Gastrocnemius medialis (tissue), 4 donors: ENCODE results near the gene CWH43. TPM values are rescaled to one million over a fixed set of nuclear protein-coding genes. Genes with fewer than 3 reads are reported as not detected.

ENCODE experiments used
- ATAC-seq, 2 donors: fragments of 150-250 bp; one replicate each; pipeline ENCODE4 v1.9.1; 2016
- DNase-seq, 2 donors: peaks; one replicate each; pipeline ENCODE4 v3.0.0-alpha.2; 2019
- H3K27ac ChIP-seq, 4 donors: fragments of 200-600 bp; sonication (generic); 1 replicate in 1 of 4; 2 replicates in 3 of 4; pipeline ENCODE4 v1.5.1; 2016 to 2018; ENCODE audit warnings: mild to moderate bottlenecking in 2 of 4, moderate library complexity in 1 of 4
- H3K27me3 ChIP-seq, 3 donors: fragments of 200-600 bp; sonication (generic) in 2 of 3; 1 replicate in 1 of 3; 2 replicates in 2 of 3; pipeline versions ENCODE4 v1.5.1 to v1.6.0; 2016 to 2019; ENCODE audit warnings: mild to moderate bottlenecking in 1 of 3, moderate library complexity in 1 of 3
- H3K36me3 ChIP-seq, 2 donors: fragments of 200-600 bp; sonication (generic) in 1 of 2; one replicate each; pipeline ENCODE4 v1.5.1; 2017 to 2018
- H3K4me1 ChIP-seq, 2 donors: fragments of 200-600 bp; sonication (generic) in 1 of 2; one replicate each; pipeline ENCODE4 v1.5.1; 2016 to 2017; ENCODE audit warnings: mild to moderate bottlenecking in 2 of 2
- H3K4me3 ChIP-seq, 4 donors: fragments of 200-600 bp; sonication (generic) in 3 of 4; 1 replicate in 1 of 4; 2 replicates in 3 of 4; pipeline ENCODE4 v1.5.1; 2016 to 2019; ENCODE audit warnings: mild to moderate bottlenecking in 2 of 4
- H3K9me3 ChIP-seq, 3 donors: fragments of 200-600 bp; sonication (generic) in 2 of 3; 1 replicate in 1 of 3; 2 replicates in 2 of 3; pipeline ENCODE4 v1.5.1; 2016 to 2019
- CTCF ChIP-seq, 5 experiments: fragments of 450-650 bp in 3 of 5; fragments of 200-600 bp in 2 of 5; sonication (generic) in 2 of 5; IDR thresholded peaks in 4 of 5; conservative IDR thresholded peaks in 1 of 5; 1 replicate in 4 of 5; 2 replicates in 1 of 5; pipeline ENCODE4 v1.5.1; 2016 to 2019; ENCODE audit warnings: antibody characterized with exemption in 5 of 5, mild to moderate bottlenecking in 3 of 5, moderate library complexity in 3 of 5
- POLR2A ChIP-seq, 2 donors: fragments of 450-650 bp; IDR thresholded peaks; one replicate each; pipeline ENCODE4 v1.6.1; 2017; ENCODE audit warnings: antibody characterized with exemption in 2 of 2, mild to moderate bottlenecking in 2 of 2, moderate library complexity in 2 of 2
- in situ Hi-C, 4 donors: fragments of 200-750 bp; cut with MboI; loops; one replicate each; pipeline versions ENCODE4 v1.15.0 to v1.8.0; 2017; ENCODE audit warnings: low sequenced_read_pairs in 4 of 4
- intact Hi-C: fragments of 100-400 bp; cut with DNase I; formaldehyde crosslinking; loops from one replicate; pipeline ENCODE4 v1.15.1; 2023; ENCODE audit warnings: low total_unique reads
- total RNA-seq, 4 donors: library from RNA; depleted of rRNA; stranded (reverse); fragments of >200 nt; gene quantifications; one replicate each; pipeline versions ENCODE4 v1.1.0 to v1.2.3, GENCODE V29; 2016

CWH43 gene
- total RNA-seq, 4 donors from 2014 or later = 0.10 TPM; not detected in 3

GRCh38 chr4:48943387-48943786, 42.7 kb upstream of the CWH43 start:
- in situ Hi-C loops (no loop called here), intact Hi-C loops (no loop called here)
- no peak for ATAC-seq
- H3K27me3 ChIP-seq = no peaks in the 10 kb centered on the region
- no peak overlapping the region for H3K27ac ChIP-seq
- H3K9me3 ChIP-seq = peaks cover 0 to 5% (median 0%) of the 10 kb centered on the region in 3 donors
- TF ChIP-seq CTCF (IDR thresholded peaks at IDR 0.05 in 4 of 5, conservative IDR thresholded peaks at IDR 0.05 in 1 of 5) = no peak
- TF ChIP-seq POLR2A (IDR thresholded peaks at IDR 0.05) = no peak
- H3K4me1 ChIP-seq = no peaks in the 10 kb centered on the region
- DNase-seq = no peak
- H3K4me3 ChIP-seq = no peak overlapping the region
- no peaks in the 10 kb centered on the region for H3K36me3 ChIP-seq

DNA sequence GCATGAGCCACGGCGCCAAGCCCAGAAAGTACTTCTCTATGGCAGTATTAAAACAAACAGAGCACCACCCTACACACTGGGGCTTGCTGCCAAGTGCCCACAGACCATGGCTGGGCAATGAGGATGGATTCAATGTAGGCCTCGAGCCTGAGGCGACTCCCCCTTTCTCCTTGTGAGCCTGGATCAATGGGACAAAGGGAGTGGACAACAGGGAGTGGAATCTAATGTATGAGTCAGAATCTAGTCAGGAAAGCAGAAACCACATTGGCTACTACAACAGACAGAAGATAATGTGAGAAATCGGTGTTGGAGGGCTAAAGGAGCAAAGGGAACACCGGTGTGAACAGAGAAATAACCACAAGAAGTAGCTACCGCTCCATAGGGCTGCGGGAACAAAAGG, 41.8 kb upstream of the CWH43 start:
- in situ Hi-C loops (no loop called here), intact Hi-C loops (no loop called here)
- Histone ChIP-seq H3K36me3 (no peaks in the 10 kb centered on the region), H3K27ac (no peak overlapping the region), H3K9me3 (no peaks in the 10 kb centered on the region), H3K4me1 (no peaks in the 10 kb centered on the region), H3K27me3 (no peaks in the 10 kb centered on the region), H3K4me3 (no peak overlapping the region)
- no peak for TF ChIP-seq POLR2A (IDR thresholded peaks at IDR 0.05)
- TF ChIP-seq CTCF (IDR thresholded peaks at IDR 0.05 in 4 of 5, conservative IDR thresholded peaks at IDR 0.05 in 1 of 5) = no peak
- DNase-seq (no peak), ATAC-seq (no peak)

DNA sequence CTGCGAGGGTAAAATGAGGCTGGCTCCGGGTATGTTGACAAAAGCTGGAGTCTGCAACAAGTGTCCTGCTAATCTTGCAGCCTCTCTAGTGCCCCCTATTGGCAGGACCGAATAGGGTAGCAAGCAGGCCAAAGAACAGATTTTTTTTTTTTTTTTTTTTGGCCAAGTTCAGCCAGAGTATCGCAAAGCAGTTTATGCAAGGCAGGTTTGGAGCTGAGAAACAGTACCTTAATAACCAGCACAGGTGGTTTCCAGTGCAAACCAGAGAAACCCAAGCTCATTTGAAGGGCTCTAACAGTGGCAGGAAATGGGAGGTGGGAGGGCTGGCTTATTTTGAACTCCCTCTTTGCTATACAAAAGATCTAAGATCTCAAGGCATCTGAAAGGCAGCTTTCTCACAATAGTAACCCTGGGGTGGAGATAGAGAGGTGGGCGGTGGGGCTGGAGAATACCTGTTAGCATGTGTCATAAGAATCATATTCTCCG, 41.3 kb upstream of the CWH43 start:
- in situ Hi-C loops = no loop called here

GRCh38 chr4:48945981-48946380, 40.1 kb upstream of the CWH43 start:
- no peaks in the 10 kb centered on the region for H3K36me3 ChIP-seq
- in situ Hi-C loops = no loop called here
- intact Hi-C loops = no loop called here
- TF ChIP-seq CTCF (IDR thresholded peaks at IDR 0.05 in 4 of 5, conservative IDR thresholded peaks at IDR 0.05 in 1 of 5) (no peak), POLR2A (IDR thresholded peaks at IDR 0.05) (no peak)
- ATAC-seq = no peak
- no peaks in the 10 kb centered on the region for H3K4me1 ChIP-seq
- H3K27me3 ChIP-seq = no peaks in the 10 kb centered on the region
- no peak overlapping the region for H3K4me3 ChIP-seq
- no peaks in the 10 kb centered on the region for H3K9me3 ChIP-seq
- no peak overlapping the region for H3K27ac ChIP-seq
- no peak for DNase-seq

More for the DNA sequence above, 41.3 kb upstream of the CWH43 start:
- Histone ChIP-seq H3K4me1 (no peaks in the 10 kb centered on the region), H3K27ac (no peak overlapping the region), H3K27me3 (no peaks in the 10 kb centered on the region), H3K4me3 (no peak overlapping the region), H3K36me3 (no peaks in the 10 kb centered on the region), H3K9me3 (no peaks in the 10 kb centered on the region)
- DNase-seq (no peak), ATAC-seq (no peak)
- intact Hi-C loops = no loop called here
- TF ChIP-seq CTCF (IDR thresholded peaks at IDR 0.05 in 4 of 5, conservative IDR thresholded peaks at IDR 0.05 in 1 of 5) (no peak), POLR2A (IDR thresholded peaks at IDR 0.05) (no peak)

- intact Hi-C loops = no loop called here
- in situ Hi-C loops = no loop called here
- no peaks in the 10 kb centered on the region for H3K9me3 ChIP-seq
- no peak for ATAC-seq
- TF ChIP-seq POLR2A (IDR thresholded peaks at IDR 0.05) (no peak), CTCF (IDR thresholded peaks at IDR 0.05 in 4 of 5, conservative IDR thresholded peaks at IDR 0.05 in 1 of 5) (no peak)
- no peaks in the 10 kb centered on the region for H3K36me3 ChIP-seq
- H3K4me3 ChIP-seq = no peak overlapping the region
- H3K4me1 ChIP-seq = no peaks in the 10 kb centered on the region
- H3K27ac ChIP-seq = no peak overlapping the region
- H3K27me3 ChIP-seq = no peaks in the 10 kb centered on the region
- DNase-seq = no peak
These were observed 38.3 kb upstream of the CWH43 start for GRCh38 chr4:48947731-48948130.
